Hepatocyte (in vitro differentiated cells): ENCODE data around the gene ZNF101. TPM values are rescaled to one million over a fixed set of nuclear protein-coding genes. Genes with fewer than 3 reads are reported as not detected.

Source experiments
- DNase-seq: peaks from one replicate; pipeline ENCODE4 v3.0.0-alpha.2; 2016; ENCODE audit warnings: low spot score
- H2AFZ ChIP-seq: fragments of 200-600 bp; sonication (generic); 2 replicates; pipeline ENCODE4 v1.6.0; 2016; ENCODE audit warnings: antibody characterized with exemption, mild to moderate bottlenecking
- H3K27ac ChIP-seq: fragments of 200-600 bp; sonication (generic); 2 replicates; pipeline ENCODE4 v1.5.1; 2016; ENCODE audit warnings: mild to moderate bottlenecking
- H3K27me3 ChIP-seq: fragments of 200-600 bp; sonication (generic); 2 replicates; pipeline ENCODE4 v1.6.1; 2016
- H3K36me3 ChIP-seq: fragments of 200-600 bp; sonication (generic); replicated peaks from 2 replicates; pipeline ENCODE4 v1.5.1; 2016; ENCODE audit warnings: low read depth; ENCODE audit not compliant: insufficient read depth
- H3K4me1 ChIP-seq: fragments of 200-600 bp; sonication (generic); 2 replicates; pipeline ENCODE4 v1.5.1; 2016; ENCODE audit warnings: mild to moderate bottlenecking, moderate library complexity; ENCODE audit not compliant: insufficient read depth
- H3K4me2 ChIP-seq: fragments of 200-600 bp; sonication (generic); 2 replicates; pipeline ENCODE4 v1.6.0; 2016
- H3K4me3 ChIP-seq: fragments of 200-600 bp; sonication (generic); 2 replicates; pipeline ENCODE4 v1.5.1; 2016; ENCODE audit warnings: mild to moderate bottlenecking
- H3K79me2 ChIP-seq: fragments of 200-600 bp; sonication (generic); 2 replicates; pipeline ENCODE4 v1.6.0; 2017; ENCODE audit warnings: mild to moderate bottlenecking
- H3K9me2 ChIP-seq: fragments of 200-600 bp; sonication (generic); replicated peaks from 2 replicates; pipeline ENCODE4 v1.6.0; 2017; ENCODE audit warnings: mild to moderate bottlenecking; ENCODE audit not compliant: insufficient read depth
- H3K9me3 ChIP-seq: fragments of 200-600 bp; sonication (generic); 2 replicates; pipeline ENCODE4 v1.5.1; 2016; ENCODE audit warnings: low read depth, mild to moderate bottlenecking
- H4K20me1 ChIP-seq: fragments of 200-600 bp; sonication (generic); 2 replicates; pipeline ENCODE4 v1.6.0; 2016; ENCODE audit warnings: mild to moderate bottlenecking; ENCODE audit not compliant: insufficient read depth, poor library complexity, severe bottlenecking
- EZH2 ChIP-seq: fragments of 200-600 bp; sonication (generic); IDR thresholded peaks from 2 replicates; pipeline ENCODE4 v1.6.1; 2016; ENCODE audit warnings: antibody characterized with exemption, mild to moderate bottlenecking, borderline replicate concordance
- EZH2phosphoT487 ChIP-seq: fragments of 200-600 bp; sonication (generic); IDR thresholded peaks from one replicate; pipeline ENCODE4 v1.6.1; 2018; ENCODE audit warnings: antibody characterized with exemption, mild to moderate bottlenecking, low read depth, moderate library complexity; ENCODE audit not compliant: unreplicated experiment, severe bottlenecking
- WGBS: methylation state at CpG from one replicate; pipeline ENCODE4 v1.1.6; 2016; ENCODE audit warnings: low lambda C conversion rate; ENCODE audit errors: missing lambda C conversion rate; 5-methylcytosine and 5-hydroxymethylcytosine counted together
- polyA plus RNA-seq: library from polyadenylated mRNA; unstranded; fragments of >200 nt; fragmentation: Nextera tagmentation; extraction: Ambion mirVana; gene quantifications from 2 replicates; pipeline ENCODE4 v1.2.1, GENCODE V29; 2016
- total RNA-seq: library from RNA; depleted of rRNA; stranded (reverse); fragments of >200 nt; gene quantifications from 2 replicates; pipeline ENCODE4 v1.2.3, GENCODE V29; 2014
- TF ChIP-seq, protein P1 (sequence below): fragments of 200-600 bp; sonication (generic); IDR thresholded peaks from 2 replicates; pipeline ENCODE4 v1.5.1; 2016; ENCODE audit warnings: antibody characterized with exemption, mild to moderate bottlenecking; ENCODE audit not compliant: poor library complexity

The ZNF101 gene
- total and polyA plus RNA-seq, 2 experiments from 2014 or later, result 3.6 to 5.9 TPM

DNA sequence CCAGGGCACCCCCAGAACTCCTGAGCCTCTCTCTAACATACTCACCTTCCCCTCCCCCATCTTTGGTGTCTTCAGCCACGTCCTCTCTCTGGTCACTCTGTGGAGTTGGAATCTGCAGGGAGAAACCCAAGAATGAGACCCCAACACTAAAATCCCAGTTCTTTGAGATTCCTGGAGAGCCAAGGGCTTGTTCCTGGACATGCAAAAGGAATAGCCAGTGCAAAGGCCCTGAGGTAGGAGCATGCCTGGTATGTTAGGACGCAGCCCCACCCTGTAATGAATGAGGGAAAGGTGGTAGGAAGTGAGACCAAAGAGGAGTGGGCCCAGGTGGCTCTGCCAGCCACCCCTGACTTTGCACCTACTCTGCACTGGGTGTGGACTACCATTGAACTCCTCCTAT lies 38.2 kb upstream of the ZNF101 start:
- Histone ChIP-seq H3K9me2 (no peaks in the 10 kb centered on the region), H3K4me2 (no peak overlapping the region), H3K79me2 (no peaks in the 10 kb centered on the region), H3K4me1 (no peaks in the 10 kb centered on the region), H3K36me3 (no peaks in the 10 kb centered on the region), H3K27me3 (no peaks in the 10 kb centered on the region), H3K9me3 (no peaks in the 10 kb centered on the region), H4K20me1 (no peaks in the 10 kb centered on the region), H3K4me3 (no peak overlapping the region), H3K27ac (no peak overlapping the region), H2AFZ (no peak overlapping the region)
- TF ChIP-seq EZH2phosphoT487, result no peak
- no peak for TF ChIP-seq EZH2
- TF ChIP-seq, protein P1, sequence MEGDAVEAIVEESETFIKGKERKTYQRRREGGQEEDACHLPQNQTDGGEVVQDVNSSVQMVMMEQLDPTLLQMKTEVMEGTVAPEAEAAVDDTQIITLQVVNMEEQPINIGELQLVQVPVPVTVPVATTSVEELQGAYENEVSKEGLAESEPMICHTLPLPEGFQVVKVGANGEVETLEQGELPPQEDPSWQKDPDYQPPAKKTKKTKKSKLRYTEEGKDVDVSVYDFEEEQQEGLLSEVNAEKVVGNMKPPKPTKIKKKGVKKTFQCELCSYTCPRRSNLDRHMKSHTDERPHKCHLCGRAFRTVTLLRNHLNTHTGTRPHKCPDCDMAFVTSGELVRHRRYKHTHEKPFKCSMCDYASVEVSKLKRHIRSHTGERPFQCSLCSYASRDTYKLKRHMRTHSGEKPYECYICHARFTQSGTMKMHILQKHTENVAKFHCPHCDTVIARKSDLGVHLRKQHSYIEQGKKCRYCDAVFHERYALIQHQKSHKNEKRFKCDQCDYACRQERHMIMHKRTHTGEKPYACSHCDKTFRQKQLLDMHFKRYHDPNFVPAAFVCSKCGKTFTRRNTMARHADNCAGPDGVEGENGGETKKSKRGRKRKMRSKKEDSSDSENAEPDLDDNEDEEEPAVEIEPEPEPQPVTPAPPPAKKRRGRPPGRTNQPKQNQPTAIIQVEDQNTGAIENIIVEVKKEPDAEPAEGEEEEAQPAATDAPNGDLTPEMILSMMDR, result no peak
- 100% methylated on average over 2 of the region's 2 CpGs for WGBS
- DNase-seq, result no peak

DNA sequence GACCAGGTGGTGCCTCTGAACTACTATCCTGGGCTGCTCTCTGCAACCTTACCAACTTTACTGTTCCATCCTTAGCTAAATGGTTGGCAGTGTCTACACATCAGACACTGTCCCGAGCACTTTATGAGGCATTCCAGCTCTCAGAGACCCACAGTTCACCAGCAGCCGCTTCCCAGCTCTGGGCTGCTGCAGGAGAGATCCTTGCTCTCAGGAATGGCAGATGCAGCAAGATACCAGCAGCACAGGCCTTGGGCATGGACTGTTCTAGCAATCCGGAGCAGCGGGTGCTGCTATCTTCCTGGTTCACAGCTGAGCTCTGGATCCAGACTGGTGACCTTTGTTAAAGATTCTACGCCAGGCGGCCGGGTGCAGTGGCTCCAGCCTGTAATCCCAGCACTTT lies 37.3 kb upstream of the ZNF101 start:
- no peaks in the 10 kb centered on the region for H3K27me3 ChIP-seq
- TF ChIP-seq, protein P1, result no peak
- TF ChIP-seq EZH2, result no peak
- no peak for TF ChIP-seq EZH2phosphoT487
- H2AFZ ChIP-seq, result no peak overlapping the region
- H3K4me1 ChIP-seq, result no peaks in the 10 kb centered on the region
- no peak for DNase-seq
- H4K20me1 ChIP-seq, result no peaks in the 10 kb centered on the region
- no peak overlapping the region for H3K4me2 ChIP-seq
- no peaks in the 10 kb centered on the region for H3K9me3 ChIP-seq
- H3K27ac ChIP-seq, result no peak overlapping the region
- 93% methylated on average over 7 of the region's 7 CpGs for WGBS
- H3K4me3 ChIP-seq, result no peak overlapping the region
- H3K36me3 ChIP-seq, result no peaks in the 10 kb centered on the region
- no peaks in the 10 kb centered on the region for H3K79me2 ChIP-seq
- H3K9me2 ChIP-seq, result no peaks in the 10 kb centered on the region

DNA sequence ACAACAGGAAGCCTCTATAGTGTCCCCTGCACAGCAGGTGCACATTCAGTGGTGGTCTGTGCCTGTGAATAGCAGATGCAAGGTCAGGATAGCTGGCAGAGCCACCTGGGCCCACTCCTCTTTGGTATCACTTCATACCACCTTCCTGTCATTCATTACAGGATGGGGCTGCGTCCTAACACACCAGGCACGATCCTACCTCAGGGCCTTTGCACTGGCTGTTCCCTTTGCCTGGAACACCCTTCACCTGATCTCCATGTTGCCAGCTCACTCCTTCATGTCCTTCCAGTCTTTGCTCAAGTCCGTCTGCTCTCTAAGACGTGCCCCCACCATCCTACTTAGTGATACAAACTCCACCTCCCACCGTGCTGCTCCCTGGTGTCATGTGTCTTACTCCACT lies 36.0 kb upstream of the ZNF101 start:
- DNase-seq, result no peak

More for the DNA sequence above, 36.0 kb upstream of the ZNF101 start:
- Histone ChIP-seq H3K9me2 (no peaks in the 10 kb centered on the region), H3K36me3 (no peaks in the 10 kb centered on the region), H3K4me2 (no peak overlapping the region), H3K27ac (no peak overlapping the region), H3K4me1 (no peaks in the 10 kb centered on the region), H2AFZ (no peak overlapping the region), H3K79me2 (no peaks in the 10 kb centered on the region), H4K20me1 (no peaks in the 10 kb centered on the region), H3K9me3 (no peaks in the 10 kb centered on the region), H3K4me3 (no peak overlapping the region), H3K27me3 (no peaks in the 10 kb centered on the region)
- 80% methylated on average over 5 of the region's 5 CpGs for WGBS
- TF ChIP-seq, protein P1, result no peak
- no peak for TF ChIP-seq EZH2
